ENCODE results near the gene NAGS.

DNA sequence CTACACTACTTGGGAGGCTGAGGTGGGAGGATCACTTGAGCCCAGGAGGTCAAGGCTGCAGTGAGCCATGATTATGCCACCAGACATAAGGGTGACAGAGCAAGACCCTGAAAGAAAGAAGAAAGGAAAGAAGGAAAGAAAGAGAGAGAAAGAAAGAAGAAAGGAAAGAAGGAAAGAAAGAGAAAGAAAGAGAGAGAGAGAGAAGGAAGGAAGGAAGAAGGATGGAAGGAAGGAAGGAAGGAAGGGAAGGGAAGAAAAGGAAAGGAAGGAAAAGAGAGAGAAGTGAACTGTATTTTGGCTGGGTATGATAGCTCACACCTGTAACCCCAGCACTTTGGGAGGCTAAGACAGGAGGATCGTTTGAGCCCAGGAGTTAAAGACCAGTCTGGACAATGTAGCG, 26.3 kb upstream of the NAGS start:
- TF ChIP-seq CTCF (conservative IDR thresholded peaks at IDR 0.05 in 1 of 2, IDR thresholded peaks at IDR 0.05 in 1 of 2; ENCODE audit: low read depth in 1 of 2, low read length in 2 of 2) (no peak), EZH2 (IDR thresholded peaks at IDR 0.05; ENCODE audit: low read length, missing control alignments) (no peak)
